Trophoblast cell (in vitro differentiated cells and primary cell): ENCODE data around the gene SNX24.
"Not testable (repeated sequence)": the region's sequence is repeated elsewhere in the genome, so short reads cannot be mapped to it uniquely, and the experiment has no call there.

ENCODE experiments used
- DNase-seq, 2 donors: peaks; one replicate each; pipeline ENCODE4 v3.0.0-alpha.2; 2016
- H2AFZ ChIP-seq: 2 replicates; pipeline ENCODE4 v1.6.1; 2013; ENCODE audit warnings: low read length, moderate library complexity, mild to moderate bottlenecking; ENCODE audit not compliant: insufficient read depth, poor library complexity
- H2AK5ac ChIP-seq: 2 replicates; pipeline ENCODE4 v1.6.1; 2013; ENCODE audit warnings: mild to moderate bottlenecking, low read length
- H2BK120ac ChIP-seq: 2 replicates; pipeline ENCODE4 v1.6.1; 2013; ENCODE audit warnings: low read length, mild to moderate bottlenecking, moderate library complexity; ENCODE audit not compliant: insufficient read depth, poor library complexity
- H2BK12ac ChIP-seq: 2 replicates; pipeline ENCODE4 v1.6.1; 2013; ENCODE audit warnings: mild to moderate bottlenecking, low read length, moderate library complexity
- H2BK5ac ChIP-seq: 2 replicates; pipeline ENCODE4 v1.6.1; 2013; ENCODE audit warnings: low read length, low read depth, moderate library complexity, mild to moderate bottlenecking; ENCODE audit not compliant: poor library complexity
- H3K14ac ChIP-seq: 2 replicates; pipeline ENCODE4 v1.6.1; 2013; ENCODE audit warnings: mild to moderate bottlenecking, low read length
- H3K18ac ChIP-seq: 2 replicates; pipeline ENCODE4 v1.6.1; 2013; ENCODE audit warnings: mild to moderate bottlenecking, low read length
- H3K23ac ChIP-seq: 2 replicates; pipeline ENCODE4 v1.6.1; 2013; ENCODE audit warnings: low read length
- H3K27ac ChIP-seq: 2 replicates; pipeline ENCODE4 v1.5.1; 2013; ENCODE audit warnings: low read depth, mild to moderate bottlenecking, inconsistent platforms, low read length, moderate library complexity
- H3K27me3 ChIP-seq: 2 replicates; pipeline ENCODE4 v1.6.1; 2013; ENCODE audit warnings: inconsistent platforms, mild to moderate bottlenecking, low read length, moderate library complexity; ENCODE audit not compliant: insufficient read depth
- H3K36me3 ChIP-seq, 2 experiments: 1 replicate in 1 of 2; 2 replicates in 1 of 2; pipeline ENCODE4 v1.6.1; 2013; ENCODE audit warnings: low read length in 2 of 2, mild to moderate bottlenecking in 2 of 2, moderate library complexity in 1 of 2; ENCODE audit not compliant: insufficient read depth in 2 of 2, control insufficient read depth in 1 of 2
- H3K4ac ChIP-seq: 2 replicates; pipeline ENCODE4 v1.6.1; 2013; ENCODE audit warnings: low read depth, mild to moderate bottlenecking, low read length, moderate library complexity
- H3K4me1 ChIP-seq, 2 experiments: 1 replicate in 1 of 2; 2 replicates in 1 of 2; pipeline ENCODE4 v1.6.1; 2013; ENCODE audit warnings: low read length in 2 of 2, mild to moderate bottlenecking in 2 of 2, moderate library complexity in 1 of 2; ENCODE audit not compliant: insufficient read depth in 2 of 2, control insufficient read depth in 1 of 2
- H3K4me2 ChIP-seq: 2 replicates; pipeline ENCODE4 v1.6.1; 2013; ENCODE audit warnings: inconsistent platforms, mild to moderate bottlenecking, low read length, moderate library complexity
- H3K4me3 ChIP-seq: 2 replicates; pipeline ENCODE4 v1.5.1; 2013; ENCODE audit warnings: mild to moderate bottlenecking, low read depth, low read length, inconsistent platforms
- H3K79me1 ChIP-seq: one replicate; pipeline ENCODE4 v1.6.1; 2013; ENCODE audit warnings: low read length
- H3K79me2 ChIP-seq: 2 replicates; pipeline ENCODE4 v1.6.1; 2013; ENCODE audit warnings: low read length, mild to moderate bottlenecking; ENCODE audit not compliant: control insufficient read depth, insufficient read depth, poor library complexity
- H3K9ac ChIP-seq: 2 replicates; pipeline ENCODE4 v1.6.1; 2013; ENCODE audit warnings: mild to moderate bottlenecking, low read length
- H3K9me3 ChIP-seq: 2 replicates; pipeline ENCODE4 v1.6.1; 2013; ENCODE audit warnings: low read depth, mild to moderate bottlenecking, control low read depth, inconsistent platforms, low read length; ENCODE audit not compliant: insufficient read depth
- H4K12ac ChIP-seq: 2 replicates; pipeline ENCODE4 v1.6.1; 2013; ENCODE audit warnings: low read depth, mild to moderate bottlenecking, low read length, moderate library complexity
- H4K8ac ChIP-seq: 2 replicates; pipeline ENCODE4 v1.6.1; 2013; ENCODE audit warnings: low read depth, mild to moderate bottlenecking, low read length, moderate library complexity
- H4K91ac ChIP-seq: one replicate; pipeline ENCODE4 v1.6.1; 2013; ENCODE audit warnings: low read depth, mild to moderate bottlenecking, low read length, moderate library complexity
- WGBS: extraction: QIAGEN DNeasy Blood & Tissue Kit; methylation state at CpG from one replicate; pipeline ENCODE4 v1.1.7; 2013; ENCODE audit warnings: missing lambda C conversion rate; ENCODE audit not compliant: insufficient read length, insufficient coverage; ENCODE audit errors: extremely low coverage; 5-methylcytosine and 5-hydroxymethylcytosine counted together

SNX24 gene

GRCh38 chr5:122846051-122846550 lies 688 bp downstream of the SNX24 start:
- Histone ChIP-seq H3K79me1 (peaks cover 34% of the 10 kb centered on the region), H4K91ac (peak overlapping the region; percentile 99), H3K9me3 (no peaks in the 10 kb centered on the region), H3K4me1 (peaks cover 11 to 15% of the 10 kb centered on the region in 2 experiments), H3K27me3 (no peaks in the 10 kb centered on the region), H2BK120ac (peak overlapping the region; percentile 98), H4K12ac (no peak overlapping the region), H3K79me2 (peaks cover 9% of the 10 kb centered on the region), H3K4me2 (peak overlapping the region; percentile 68), H3K36me3 (no peaks in the 10 kb centered on the region), H3K14ac (peak overlapping the region; percentile 76), H4K8ac (peak overlapping the region; percentile 90), H3K4ac (peak overlapping the region; percentile 35), H2BK5ac (peak overlapping the region; percentile 95), H3K9ac (peak overlapping the region; percentile 88), H3K27ac (peak overlapping the region; percentile 98), H2AFZ (peak overlapping the region; percentile 92), H3K18ac (peak overlapping the region; percentile 97), H3K23ac (no peak overlapping the region), H3K4me3 (peak overlapping the region; percentile 97), H2AK5ac (peak overlapping the region; percentile 18), H2BK12ac (no peak overlapping the region)
- DNase-seq, result peak; percentile 69 to 97
- no CpG with 5 or more reads among the region's 6 CpGs for WGBS

DNA sequence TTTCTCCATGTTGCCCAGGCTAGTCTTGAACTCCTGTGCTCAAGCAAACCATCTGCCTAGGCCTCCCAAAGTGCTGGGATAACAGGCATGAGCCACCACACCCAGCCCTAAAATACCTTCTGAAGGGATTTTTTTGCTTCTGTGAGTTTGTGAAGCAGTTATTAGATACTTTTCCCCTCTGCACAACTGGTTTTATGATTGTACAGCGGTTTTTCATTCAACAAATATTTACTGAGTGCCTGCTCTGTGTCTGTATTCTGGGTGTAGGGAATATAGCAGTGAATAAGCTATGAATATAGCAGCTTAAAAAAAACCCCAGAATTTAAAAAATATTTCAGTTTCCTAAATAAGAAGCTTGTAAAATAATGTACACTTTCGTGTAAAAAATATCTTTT lies 2.3 kb downstream of the SNX24 start:
- H3K27ac ChIP-seq, result peak overlapping the region; percentile 52
- H3K4me1 ChIP-seq, result peaks cover 11 to 16% of the 10 kb centered on the region in 2 experiments
- H4K91ac ChIP-seq, result peak overlapping the region; percentile 18
- DNase-seq, result peak in 1 of 2 donors; percentile 47
- peaks cover 34% of the 10 kb centered on the region for H3K79me1 ChIP-seq
- no CpG with 5 or more reads among the region's 2 CpGs for WGBS
- no peak overlapping the region for H3K23ac ChIP-seq
- no peak overlapping the region for H4K8ac ChIP-seq
- H4K12ac ChIP-seq, result no peak overlapping the region
- H3K4me3 ChIP-seq, result no peak overlapping the region
- H2AFZ ChIP-seq, result no peak overlapping the region
- H2BK5ac ChIP-seq, result peak overlapping the region; percentile 27
- no peaks in the 10 kb centered on the region for H3K36me3 ChIP-seq
- no peak overlapping the region for H3K4me2 ChIP-seq
- no peak overlapping the region for H3K9ac ChIP-seq
- no peak overlapping the region for H3K14ac ChIP-seq
- peak overlapping the region; percentile 94 for H3K4ac ChIP-seq
- H2AK5ac ChIP-seq, result no peak overlapping the region
- H3K27me3 ChIP-seq, result no peaks in the 10 kb centered on the region
- peak overlapping the region; percentile 53 for H2BK12ac ChIP-seq
- peak overlapping the region; percentile 24 for H2BK120ac ChIP-seq
- no peaks in the 10 kb centered on the region for H3K9me3 ChIP-seq
- peaks cover 12% of the 10 kb centered on the region for H3K79me2 ChIP-seq
- no peak overlapping the region for H3K18ac ChIP-seq

DNA sequence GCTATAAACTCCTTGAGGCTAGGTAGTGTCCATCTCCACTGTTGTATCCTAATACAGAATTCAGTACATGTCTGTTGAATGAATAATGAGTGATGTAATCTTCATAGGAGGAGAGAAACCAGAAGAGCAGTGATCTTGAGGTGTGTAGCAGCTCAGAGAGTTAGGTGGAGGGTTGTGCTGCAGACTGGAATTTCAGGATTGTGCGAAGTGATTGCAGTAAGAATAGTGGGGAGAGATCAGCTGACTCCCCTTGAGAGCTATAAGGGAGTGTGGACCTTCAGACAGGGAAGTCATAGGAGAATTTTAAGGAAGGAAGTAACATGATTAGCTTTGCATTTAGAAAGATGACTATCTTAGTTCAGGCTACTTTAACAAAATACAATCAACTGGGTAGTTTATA lies 4.4 kb downstream of the SNX24 start:
- Histone ChIP-seq H3K14ac (no peak overlapping the region), H3K27ac (peak overlapping the region; percentile 47), H3K4me3 (no peak overlapping the region), H4K91ac (no peak overlapping the region), H4K12ac (no peak overlapping the region), H3K4me1 (peaks cover 4 to 11% of the 10 kb centered on the region in 2 experiments), H2BK120ac (no peak overlapping the region), H3K36me3 (no peaks in the 10 kb centered on the region), H2AFZ (no peak overlapping the region), H3K9me3 (no peaks in the 10 kb centered on the region), H3K4me2 (no peak overlapping the region), H3K27me3 (no peaks in the 10 kb centered on the region), H3K9ac (no peak overlapping the region), H2BK5ac (no peak overlapping the region), H3K79me2 (peaks cover 11% of the 10 kb centered on the region), H2BK12ac (no peak overlapping the region), H3K4ac (no peak overlapping the region), H2AK5ac (no peak overlapping the region), H3K18ac (no peak overlapping the region), H4K8ac (no peak overlapping the region), H3K23ac (no peak overlapping the region), H3K79me1 (peaks cover 29% of the 10 kb centered on the region)
- peak; percentile 46 to 79 for DNase-seq
- WGBS, result no CpG with 5 or more reads among the region's 1 CpG

DNA sequence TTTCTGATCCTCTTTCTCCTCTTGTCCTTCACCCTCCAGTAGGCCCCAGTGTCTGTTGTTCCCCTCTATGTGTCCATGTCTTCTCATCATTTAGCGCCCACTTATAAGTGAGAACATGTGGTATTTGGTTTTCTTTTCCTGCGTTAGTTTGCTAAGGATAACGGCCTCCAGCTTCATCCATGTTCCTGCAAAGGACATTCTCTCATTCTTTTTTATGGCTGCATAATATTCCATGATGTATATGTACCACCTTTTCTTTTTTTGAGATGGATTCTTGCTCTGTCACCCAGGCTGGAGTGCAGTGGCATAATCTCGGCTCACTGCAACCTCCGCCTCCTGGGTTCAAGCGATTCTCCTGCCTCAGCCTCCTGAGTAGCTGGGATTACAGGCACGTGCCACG lies 12.1 kb downstream of the SNX24 start:
- not testable (repeated sequence) for H3K23ac ChIP-seq, H2AK5ac ChIP-seq, H3K79me1 ChIP-seq, H3K4me1 ChIP-seq, H3K27me3 ChIP-seq, H3K4me2 ChIP-seq, H3K79me2 ChIP-seq, H3K4ac ChIP-seq, H3K9me3 ChIP-seq, H2AFZ ChIP-seq, H2BK5ac ChIP-seq, H3K18ac ChIP-seq, H3K27ac ChIP-seq, H3K4me3 ChIP-seq, H2BK120ac ChIP-seq, DNase-seq, H3K9ac ChIP-seq, H4K91ac ChIP-seq, H3K14ac ChIP-seq, H3K36me3 ChIP-seq, H2BK12ac ChIP-seq, H4K8ac ChIP-seq, H4K12ac ChIP-seq
- WGBS, result no CpG with 5 or more reads among the region's 8 CpGs
